GM12878 (cell line): ENCODE data around the gene REEP1. TPM values are rescaled to one million over a fixed set of nuclear protein-coding genes. Genes with fewer than 3 reads are reported as not detected.

Experiments
- ATAC-seq: fragments of 200-7000 bp; cut with Tn5 transposase; 3 replicates; pipeline ENCODE4 v1.9.1; 2020; ENCODE audit warnings: mild to moderate bottlenecking, moderate library complexity
- BruUV-seq: library from RNA; stranded (reverse); fragments of 400-500 nt; replicated peaks from 2 replicates; lab custom pipeline; 2021; lab: Mats Ljungman, UMichigan
- CTCF ChIA-PET: fragments of 300-600 bp; sonication (Branson Sonifier 250); formaldehyde crosslinking; extraction: SDS; loops from one replicate; lab custom pipeline; 2021; ENCODE audit warnings: inconsistent platforms; lab: Yijun Ruan, JAX
- POLR2A ChIA-PET: fragments of 350-600 bp; formaldehyde crosslinking; extraction: SDS; loops from one replicate; lab custom pipeline; 2021; ENCODE audit warnings: inconsistent platforms; lab: Charles Lee
- RAD21 ChIA-PET: fragments of 300-600 bp; sonication (Branson Sonifier 250); formaldehyde crosslinking; loops from one replicate; lab custom pipeline; 2023; ENCODE audit warnings: antibody characterized with exemption; ENCODE audit not compliant: unreplicated experiment; lab: Charles Lee
- SMC1A ChIA-PET: fragments of 300-600 bp; sonication (Branson Sonifier 250); formaldehyde crosslinking; loops from one replicate; lab custom pipeline; 2023; ENCODE audit not compliant: unreplicated experiment, uncharacterized antibody; lab: Charles Lee
- DNase-seq: peaks from one replicate; pipeline ENCODE4 v3.0.0-alpha.2; 2011; ENCODE audit warnings: low read depth, low spot score
- FAIRE-seq: peaks from 3 replicates; lab custom pipeline; 2011; peaks lifted over from hg19 to GRCh38; lab: Jason Lieb, UNC
- H2AFZ ChIP-seq: 2 replicates; pipeline ENCODE4 v1.6.0; 2011; ENCODE audit warnings: low read depth, low read length, control low read depth; ENCODE audit not compliant: control insufficient read depth
- H3K27ac ChIP-seq: 2 replicates; pipeline ENCODE4 v1.5.1; 2011; ENCODE audit warnings: control low read depth; ENCODE audit not compliant: control insufficient read depth, insufficient read depth
- H3K27me3 ChIP-seq, 2 experiments: replicated peaks in 1 of 2; 2 replicates each; pipeline versions ENCODE4 v1.6.0 to v1.6.1; 2011; ENCODE audit warnings: low read length in 1 of 2; ENCODE audit not compliant: control insufficient read depth in 2 of 2, insufficient read depth in 2 of 2
- H3K36me3 ChIP-seq, 2 experiments: 2 replicates each; pipeline ENCODE4 v1.5.1; 2011; ENCODE audit warnings: low read length in 1 of 2; ENCODE audit not compliant: control insufficient read depth in 2 of 2, insufficient read depth in 2 of 2
- H3K4me1 ChIP-seq: 2 replicates; pipeline ENCODE4 v1.6.1; 2011; ENCODE audit warnings: mild to moderate bottlenecking, low read length, moderate library complexity, mixed read lengths; ENCODE audit not compliant: control insufficient read depth, insufficient read depth
- H3K4me2 ChIP-seq: 2 replicates; pipeline ENCODE4 v1.6.0; 2011; ENCODE audit warnings: control low read depth; ENCODE audit not compliant: control insufficient read depth, insufficient read depth
- H3K4me3 ChIP-seq: fragments of 200-600 bp; sonication (generic); 2 replicates; pipeline ENCODE4 v1.5.1; 2016
- H3K79me2 ChIP-seq: 2 replicates; pipeline ENCODE4 v1.6.0; 2011; ENCODE audit warnings: low read length; ENCODE audit not compliant: control insufficient read depth, insufficient read depth
- H3K9ac ChIP-seq: 2 replicates; pipeline ENCODE4 v1.8.0; 2011; ENCODE audit warnings: low read length, control low read depth, mixed read lengths; ENCODE audit not compliant: control insufficient read depth, insufficient read depth
- H3K9me3 ChIP-seq: replicated peaks from 3 replicates; pipeline ENCODE4 v1.5.1; 2011; ENCODE audit warnings: mild to moderate bottlenecking, low read length; ENCODE audit not compliant: control insufficient read depth, insufficient read depth
- H4K20me1 ChIP-seq: 2 replicates; pipeline ENCODE4 v1.6.0; 2011; ENCODE audit not compliant: control insufficient read depth, insufficient read depth
- DPF2 ChIP-seq: fragments of 450-650 bp; IDR thresholded peaks from 2 replicates; pipeline ENCODE4 v1.6.1; 2017; ENCODE audit warnings: mild to moderate bottlenecking
- EP300 ChIP-seq, 2 experiments: fragments of 150-350 bp in 1 of 2; IDR thresholded peaks; 2 replicates each; pipeline ENCODE4 v1.6.1; 2011 to 2012; ENCODE audit warnings: low read depth in 2 of 2, low read length in 2 of 2, borderline replicate concordance in 1 of 2, improper control_type of control experiment in 1 of 2, inconsistent platforms in 1 of 2; ENCODE audit not compliant: control insufficient read depth in 1 of 2
- HDGF ChIP-seq: fragments of 450-650 bp; IDR thresholded peaks from 2 replicates; pipeline ENCODE4 v1.6.1; 2016; ENCODE audit warnings: antibody characterized with exemption
- IRF4 ChIP-seq: IDR thresholded peaks from 2 replicates; pipeline ENCODE4 v1.6.1; 2011; ENCODE audit warnings: low read depth, low read length
- RELA ChIP-seq: fragments of 450-650 bp; IDR thresholded peaks from 2 replicates; pipeline ENCODE4 v1.8.0; 2014; ENCODE audit warnings: borderline replicate concordance; ENCODE audit not compliant: partially characterized antibody
- SMARCA5 ChIP-seq: fragments of 450-650 bp; IDR thresholded peaks from 2 replicates; pipeline ENCODE4 v1.6.1; 2017; ENCODE audit warnings: mild to moderate bottlenecking
- SUZ12 ChIP-seq: fragments of 200-600 bp; sonication (generic); IDR thresholded peaks from one replicate; pipeline ENCODE4 v1.6.1; 2018; ENCODE audit warnings: antibody characterized with exemption, mild to moderate bottlenecking; ENCODE audit not compliant: unreplicated experiment
- WGBS: methylation state at CpG from one replicate; pipeline ENCODE4 v1.1.6; 2016; ENCODE audit warnings: low lambda C conversion rate; ENCODE audit not compliant: insufficient replicate concordance, insufficient coverage; ENCODE audit errors: missing lambda C conversion rate; 5-methylcytosine and 5-hydroxymethylcytosine counted together
- in situ Hi-C: fragments of 300-500 bp; cut with MboI; formaldehyde crosslinking; loops from 9 replicates; pipeline ENCODE4 v1.14.3; 2018; ENCODE audit warnings: mixed read lengths
- intact Hi-C: fragments of 100-400 bp; cut with micrococcal nuclease; formaldehyde crosslinking; loops from one replicate; pipeline ENCODE4 v1.14.2; 2022; ENCODE audit not compliant: unreplicated experiment
- polyA plus RNA-seq, 11 experiments: library from polyadenylated mRNA; depleted of rRNA in 4 of 11; unstranded in 6 of 11; stranded (reverse) in 5 of 11; fragments of >200 nt; fragmentation: Nextera tagmentation in 4 of 11; fragmentation: Illumina TruSeq in 1 of 11; extraction: Ambion mirVana in 4 of 11; extraction: Trizol in 1 of 11; gene quantifications; 1 replicate in 1 of 11; 2 replicates in 10 of 11; pipeline versions ENCODE4 v1.2.1 to v1.2.3, GENCODE V29; 2011 to 2016; ENCODE audit warnings: inconsistent platforms in 2 of 11, missing spikeins in 2 of 11, low read depth in 1 of 11
- total RNA-seq, 4 experiments: library from RNA; depleted of rRNA in 3 of 4; stranded (reverse); fragments of >200 nt in 3 of 4; fragmentation: Illumina TruSeq in 1 of 4; extraction: Trizol in 1 of 4; gene quantifications; 2 replicates each; pipeline versions ENCODE4 v1.2.1 to v1.2.3, GENCODE V29; 2013 to 2021
- TF ChIP-seq, protein P1 (sequence below): fragments of 450-650 bp; IDR thresholded peaks from 2 replicates; pipeline ENCODE4 v1.6.1; 2017; ENCODE audit warnings: low read depth, mild to moderate bottlenecking, moderate library complexity

The REEP1 gene
- total and polyA plus RNA-seq, 10 of the 15 experiments (the other 5 are each of a cell fraction or from before 2014, with no cell fraction given) = 0.02 to 0.30 (median 0.09) TPM; not detected in 1

DNA sequence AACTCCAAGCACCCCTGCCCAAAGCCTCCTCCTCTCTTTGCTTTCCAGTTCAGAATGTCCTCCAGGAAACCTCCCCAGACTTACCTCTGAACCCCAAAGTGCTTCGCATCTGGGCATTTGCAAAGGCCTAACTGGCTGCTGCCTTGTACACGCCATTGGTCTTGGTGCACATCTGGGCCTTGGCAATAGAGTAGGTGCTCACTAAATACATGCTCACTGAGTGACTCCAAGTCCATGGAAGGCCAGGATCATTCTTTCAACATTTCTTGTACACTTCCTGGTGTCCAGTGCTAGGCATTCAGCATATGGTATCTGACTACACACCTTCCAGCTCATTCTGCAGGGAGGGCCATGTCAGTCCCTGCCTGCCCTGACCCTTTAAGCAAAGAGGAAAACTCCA lies 109.7 kb downstream of the REEP1 start:
- Histone ChIP-seq H3K9me3 (no peaks in the 10 kb centered on the region), H3K27me3 (no peaks in the 10 kb centered on the region), H3K4me3 (no peak overlapping the region), H3K36me3 (no peaks in the 10 kb centered on the region), H3K9ac (no peak overlapping the region), H3K27ac (no peak overlapping the region), H4K20me1 (no peaks in the 10 kb centered on the region), H2AFZ (no peak overlapping the region), H3K4me2 (no peak overlapping the region), H3K4me1 (peaks cover 32% of the 10 kb centered on the region), H3K79me2 (no peaks in the 10 kb centered on the region)
- no peak for TF ChIP-seq HDGF
- no peak for TF ChIP-seq DPF2
- TF ChIP-seq SUZ12 = no peak
- no peak for TF ChIP-seq EP300 (IDR thresholded peaks at IDR 0.05; ENCODE audit: borderline replicate concordance in 1 of 2, control insufficient read depth in 1 of 2, low read depth in 2 of 2, low read length in 2 of 2)
- TF ChIP-seq RELA = no peak
- TF ChIP-seq SMARCA5 = no peak
- TF ChIP-seq, protein P1, sequence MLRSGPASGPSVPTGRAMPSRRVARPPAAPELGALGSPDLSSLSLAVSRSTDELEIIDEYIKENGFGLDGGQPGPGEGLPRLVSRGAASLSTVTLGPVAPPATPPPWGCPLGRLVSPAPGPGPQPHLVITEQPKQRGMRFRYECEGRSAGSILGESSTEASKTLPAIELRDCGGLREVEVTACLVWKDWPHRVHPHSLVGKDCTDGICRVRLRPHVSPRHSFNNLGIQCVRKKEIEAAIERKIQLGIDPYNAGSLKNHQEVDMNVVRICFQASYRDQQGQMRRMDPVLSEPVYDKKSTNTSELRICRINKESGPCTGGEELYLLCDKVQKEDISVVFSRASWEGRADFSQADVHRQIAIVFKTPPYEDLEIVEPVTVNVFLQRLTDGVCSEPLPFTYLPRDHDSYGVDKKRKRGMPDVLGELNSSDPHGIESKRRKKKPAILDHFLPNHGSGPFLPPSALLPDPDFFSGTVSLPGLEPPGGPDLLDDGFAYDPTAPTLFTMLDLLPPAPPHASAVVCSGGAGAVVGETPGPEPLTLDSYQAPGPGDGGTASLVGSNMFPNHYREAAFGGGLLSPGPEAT = no peak
- no peak for TF ChIP-seq IRF4
- ChIA-PET SMC1A (interaction anchor here (1.4 kb wide), 1 partner anchor 47 kb away, joined by 4 read pairs; no protein-coding TSS in a partner anchor), RAD21 (interaction anchor here (10.1 kb wide), 1 partner anchor 68 kb away, joined by 181 read pairs; no protein-coding TSS in a partner anchor), POLR2A (no interaction called here), CTCF (interaction anchor here (0.5 to 9.0 kb wide), 2 partner anchors 46 to 142 kb away, joined by 3 to 232 read pairs; no protein-coding TSS in a partner anchor)
- in situ Hi-C loops (no loop called here), intact Hi-C loops (loop anchor here (10.0 kb wide), 1 partner anchor 217 kb away; the partner anchor contains the start of gene KDM3A)
- DNase-seq = no peak
- WGBS = 89% methylated on average over 2 of the region's 2 CpGs
- BruUV-seq = no TSS peak
- FAIRE-seq = no peak
- ATAC-seq = no peak
